Peyer's patch (tissue), 4 donors: ENCODE measurements around the gene ZBTB3. TPM values are rescaled to one million over a fixed set of nuclear protein-coding genes. Genes with fewer than 3 reads are reported as not detected.

Source experiments
- DNase-seq, 3 donors: peaks; one replicate each; pipeline ENCODE4 v3.0.0-alpha.2; 2017 to 2019
- H3K27ac ChIP-seq, 4 donors: fragments of 200-600 bp; sonication (generic); one replicate each; pipeline ENCODE4 v1.5.1; 2016 to 2019
- H3K27me3 ChIP-seq, 2 donors: fragments of 200-600 bp; sonication (generic); one replicate each; pipeline ENCODE4 v1.5.1; 2019
- H3K36me3 ChIP-seq, 3 donors: fragments of 200-600 bp; sonication (generic); one replicate each; pipeline ENCODE4 v1.5.1; 2016 to 2019
- H3K4me1 ChIP-seq, 4 donors: fragments of 200-600 bp; sonication (generic); one replicate each; pipeline ENCODE4 v1.5.1; 2016 to 2019
- H3K4me3 ChIP-seq, 4 donors: fragments of 200-600 bp; sonication (generic); 1 replicate in 3 of 4; 2 replicates in 1 of 4; pipeline ENCODE4 v1.5.1; 2016 to 2019; ENCODE audit warnings: mild to moderate bottlenecking in 1 of 4
- H3K9me3 ChIP-seq, 4 donors: fragments of 200-600 bp; sonication (generic); one replicate each; pipeline ENCODE4 v1.5.1; 2016 to 2019; ENCODE audit warnings: mild to moderate bottlenecking in 1 of 4
- CTCF ChIP-seq, 6 experiments: fragments of 450-650 bp in 4 of 6; fragments of 200-600 bp in 2 of 6; sonication (generic) in 1 of 6; IDR thresholded peaks; one replicate each; pipeline ENCODE4 v1.5.1; 2017 to 2019; ENCODE audit warnings: antibody characterized with exemption in 6 of 6, mild to moderate bottlenecking in 3 of 6, moderate library complexity in 1 of 6
- POLR2A ChIP-seq, 2 donors: fragments of 450-650 bp; IDR thresholded peaks; one replicate each; pipeline ENCODE4 v1.5.1; 2017; ENCODE audit warnings: antibody characterized with exemption in 2 of 2, mild to moderate bottlenecking in 2 of 2, moderate library complexity in 2 of 2
- total RNA-seq, 4 donors: library from RNA; depleted of rRNA; stranded (reverse); fragments of >200 nt; gene quantifications; one replicate each; pipeline ENCODE4 v1.1.0, GENCODE V29; 2016

ZBTB3 gene
- total RNA-seq, 4 donors from 2014 or later, result 5.0 to 22.0 (median 9.2) TPM

GRCh38 chr11:62727165-62727871, 26.6 kb downstream of the ZBTB3 start, which contains the start of gene HNRNPUL2:
Gene HNRNPUL2, minus strand, starts transcription at chr11:62727457. Its CDS starts 301 bp downstream, at chr11:62727156.
- H3K4me1 ChIP-seq, result peaks cover 0 to 51% (median 12%) of the 10 kb centered on the region in 4 donors
- peak in 3 of 6 experiments; percentile 1 to 20 (median 8) for TF ChIP-seq CTCF (IDR thresholded peaks at IDR 0.05)
- TF ChIP-seq POLR2A (IDR thresholded peaks at IDR 0.05), result peak; percentile 92 to 95

GRCh38 chr11:62726915-62727164, 27.1 kb downstream of the ZBTB3 start:
- DNase-seq, result no peak
- H3K27ac ChIP-seq, result peak overlapping the region; percentile 79 to 98 (median 94)
- H3K4me1 ChIP-seq, result peaks cover 0 to 50% (median 12%) of the 10 kb centered on the region in 4 donors
- H3K27me3 ChIP-seq, result no peaks in the 10 kb centered on the region
- no peaks in the 10 kb centered on the region for H3K9me3 ChIP-seq
- peak overlapping the region; percentile 83 to 97 (median 86) for H3K4me3 ChIP-seq
- TF ChIP-seq POLR2A (IDR thresholded peaks at IDR 0.05), result no peak
- no peak for TF ChIP-seq CTCF (IDR thresholded peaks at IDR 0.05)
- peaks cover 0 to 29% (median 3%) of the 10 kb centered on the region in 3 donors for H3K36me3 ChIP-seq

More at GRCh38 chr11:62727165-62727871, 26.6 kb downstream of the ZBTB3 start, which contains the start of gene HNRNPUL2:
- Histone ChIP-seq H3K4me3 (peak within 1 kb of the TSS; percentile 83 to 97 (median 86)), H3K36me3 (peaks cover 0 to 27% (median 3%) of the 10 kb centered on the region in 3 donors), H3K9me3 (no peaks in the 10 kb centered on the region), H3K27me3 (no peaks in the 10 kb centered on the region), H3K27ac (peak within 1 kb of the TSS; percentile 79 to 98 (median 94))
- DNase-seq, result peak; percentile 96 to 99 (median 98)

DNA sequence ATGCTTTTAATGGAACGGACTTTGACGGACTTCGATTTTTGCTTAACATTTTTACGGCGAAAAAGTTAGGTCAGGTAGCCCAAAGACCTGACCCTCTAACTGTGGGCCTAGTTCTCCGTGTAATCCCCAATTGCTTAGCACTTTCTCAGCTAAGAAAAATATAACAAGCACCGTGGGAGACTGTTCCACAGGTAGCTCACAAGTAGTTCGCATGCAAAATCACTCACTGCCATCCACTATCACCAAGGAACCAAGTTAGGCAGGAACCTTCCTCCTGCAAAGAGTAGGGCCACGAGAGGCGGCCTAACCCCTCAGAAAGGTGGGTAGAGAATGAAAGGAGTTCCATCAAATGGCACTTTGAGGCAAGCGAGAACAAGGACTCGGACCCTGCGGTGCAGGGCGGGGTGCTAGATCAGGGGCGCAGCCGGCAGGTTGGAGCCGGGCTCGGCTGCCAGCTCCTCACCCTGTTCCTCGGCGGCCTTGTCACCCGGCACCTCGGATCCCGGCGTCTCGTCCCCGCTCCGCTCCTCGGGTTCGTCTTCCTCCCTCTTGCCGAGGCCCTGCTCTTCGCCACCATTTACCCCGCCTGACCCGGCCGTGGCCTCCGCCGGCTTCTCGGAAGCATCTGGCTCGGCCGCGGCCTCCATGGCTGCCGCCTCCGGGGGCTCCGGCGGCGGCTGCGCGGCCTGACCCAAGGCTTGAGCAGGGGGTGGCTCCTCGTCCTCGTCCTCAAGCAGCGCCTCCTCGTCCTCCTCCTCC, 27.6 kb downstream of the ZBTB3 start:
- Histone ChIP-seq H3K9me3 (no peaks in the 10 kb centered on the region), H3K4me3 (peak overlapping the region; percentile 83 to 97 (median 86)), H3K36me3 (peaks cover 0 to 34% (median 3%) of the 10 kb centered on the region in 3 donors), H3K4me1 (peaks cover 0 to 48% (median 12%) of the 10 kb centered on the region in 4 donors), H3K27ac (peak overlapping the region; percentile 79 to 98 (median 94)), H3K27me3 (no peaks in the 10 kb centered on the region)
- peak in 1 of 3 donors; percentile 57 for DNase-seq
- TF ChIP-seq CTCF (IDR thresholded peaks at IDR 0.05) (no peak), POLR2A (IDR thresholded peaks at IDR 0.05) (no peak)

DNA sequence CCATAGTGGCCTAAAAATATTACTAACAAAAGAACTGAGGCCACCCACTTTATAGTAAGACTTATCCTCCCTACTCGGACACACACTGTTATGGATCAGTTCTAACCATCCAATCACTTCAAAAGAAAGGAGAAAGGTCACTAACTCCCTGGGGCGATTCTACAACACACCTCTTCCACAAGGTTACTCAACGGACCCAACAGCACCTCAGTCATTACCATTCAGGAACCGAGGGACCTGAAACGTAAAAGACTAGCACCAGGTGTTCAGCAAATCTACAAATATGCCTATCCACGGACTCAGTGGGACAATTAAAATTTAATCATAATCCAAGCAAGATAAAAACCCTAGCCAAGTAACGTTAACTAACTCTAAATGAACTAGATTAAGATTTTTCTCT, 28.3 kb downstream of the ZBTB3 start:
- peak in 1 of 3 donors; percentile 46 for DNase-seq
- no peaks in the 10 kb centered on the region for H3K9me3 ChIP-seq
- peak overlapping the region; percentile 83 to 97 (median 86) for H3K4me3 ChIP-seq
- peaks cover 0 to 35% (median 3%) of the 10 kb centered on the region in 3 donors for H3K36me3 ChIP-seq
- peak overlapping the region; percentile 79 to 98 (median 94) for H3K27ac ChIP-seq
- TF ChIP-seq POLR2A (IDR thresholded peaks at IDR 0.05) (peak in 1 of 2 donors; percentile 44), CTCF (IDR thresholded peaks at IDR 0.05) (no peak)
- H3K4me1 ChIP-seq, result peaks cover 0 to 41% (median 12%) of the 10 kb centered on the region in 4 donors
- H3K27me3 ChIP-seq, result no peaks in the 10 kb centered on the region

- Histone ChIP-seq H3K27me3 (no peaks in the 10 kb centered on the region), H3K4me3 (peak overlapping the region in 2 of 4 donors; percentile 83 to 88), H3K9me3 (no peaks in the 10 kb centered on the region), H3K36me3 (peaks cover 0 to 50% (median 3%) of the 10 kb centered on the region in 3 donors), H3K4me1 (peaks cover 0 to 26% (median 10%) of the 10 kb centered on the region in 4 donors), H3K27ac (no peak overlapping the region)
- no peak for TF ChIP-seq POLR2A (IDR thresholded peaks at IDR 0.05)
- TF ChIP-seq CTCF (IDR thresholded peaks at IDR 0.05), result no peak
- peak in 1 of 3 donors; percentile 30 for DNase-seq
These were observed 29.8 kb downstream of the ZBTB3 start for GRCh38 chr11:62724171-62724570.
